Muscle of back (tissue), 11 donors: ENCODE results near the gene BEND6. TPM values are rescaled to one million over a fixed set of nuclear protein-coding genes. Genes with fewer than 3 reads are reported as not detected.
A peak's percentile ranks its signal among the peaks of the same experiment; 100 is the strongest.
"Not testable (repeated sequence)": the region's sequence is repeated elsewhere in the genome, so short reads cannot be mapped to it uniquely, and the experiment has no call there.

Source experiments
- DNase-seq, 3 donors: peaks; one replicate each; pipeline versions ENCODE4 v3.0.0 to v3.0.0-alpha.2; 2013
- polyA plus RNA-seq, 10 donors: library from polyadenylated mRNA; unstranded; fragments of 120-200 nt; gene quantifications; one replicate each; pipeline ENCODE4 v1.2.1, GENCODE V29; 2013; ENCODE audit not compliant: insufficient read length in 10 of 10

Gene BEND6
- polyA plus RNA-seq, 10 donors: 0.43 to 1.8 (median 0.64) TPM

DNA sequence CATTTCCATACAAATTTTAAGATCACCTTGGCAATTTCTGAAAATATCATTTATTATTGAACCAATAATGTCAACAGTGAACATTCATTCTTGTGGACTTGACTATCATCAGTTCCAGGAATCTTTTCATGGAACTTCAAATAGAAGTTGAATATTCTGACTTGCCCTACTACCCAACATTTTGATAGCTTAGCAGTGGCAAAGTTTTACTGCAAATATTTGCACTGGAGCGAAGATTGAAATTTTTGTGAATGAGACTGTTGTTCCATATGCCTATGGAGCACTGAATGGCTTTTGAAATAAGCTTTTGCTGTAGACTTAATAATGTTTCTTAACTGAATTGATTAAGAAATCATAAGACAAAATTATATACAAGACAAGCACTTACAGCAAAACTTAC lies 23.6 kb downstream of the BEND6 start:
- DNase-seq: no peak

- DNase-seq: no peak
Measured at GRCh38 chr6:56984361-56984760, 29.5 kb downstream of the BEND6 start.

GRCh38 chr6:56984884-56985283 lies 30.0 kb downstream of the BEND6 start:
- no peak for DNase-seq

DNA sequence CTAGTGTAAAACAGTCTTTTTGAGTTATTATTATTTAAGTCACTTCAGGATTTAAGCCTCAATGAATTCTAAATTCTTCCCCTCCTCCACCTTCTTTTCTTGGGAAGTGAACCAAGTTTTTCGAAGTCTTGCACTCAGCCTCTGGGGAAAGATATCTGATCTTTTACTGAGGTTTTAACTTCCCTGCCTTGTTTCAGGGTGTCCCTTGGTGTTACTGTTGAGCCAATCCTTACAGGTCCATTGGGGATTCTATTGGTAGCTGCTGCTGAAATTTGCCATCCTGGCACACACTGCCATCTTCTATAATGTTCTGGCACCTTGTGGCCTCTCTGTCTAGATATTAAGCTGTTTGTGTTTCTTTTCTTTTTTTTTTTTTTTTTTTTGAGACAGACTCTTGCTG lies 31.7 kb downstream of the BEND6 start:
- no peak for DNase-seq

GRCh38 chr6:56988145-56988544 lies 33.2 kb downstream of the BEND6 start:
- DNase-seq: no peak

- no peak for DNase-seq
Measured at GRCh38 chr6:56992036-56992435, 37.1 kb downstream of the BEND6 start.

DNA sequence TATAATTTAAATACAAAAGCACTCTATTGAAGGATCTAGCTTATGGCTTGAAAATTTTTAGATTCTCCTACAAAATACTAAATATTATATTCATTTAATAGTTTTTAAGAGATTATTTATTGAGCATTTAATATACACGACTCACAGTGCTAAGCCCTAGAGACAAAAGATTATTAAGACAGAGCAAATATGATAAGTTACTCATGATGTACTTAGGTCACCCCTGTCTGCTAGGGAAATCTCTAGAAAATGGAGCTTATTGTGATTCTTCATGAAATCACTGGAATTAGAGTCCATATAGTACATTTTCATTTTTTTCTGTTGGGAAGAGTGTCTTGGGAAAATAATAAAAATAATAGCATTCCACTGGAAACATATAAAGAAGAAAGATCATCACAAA lies 37.8 kb downstream of the BEND6 start:
- no peak for DNase-seq

DNA sequence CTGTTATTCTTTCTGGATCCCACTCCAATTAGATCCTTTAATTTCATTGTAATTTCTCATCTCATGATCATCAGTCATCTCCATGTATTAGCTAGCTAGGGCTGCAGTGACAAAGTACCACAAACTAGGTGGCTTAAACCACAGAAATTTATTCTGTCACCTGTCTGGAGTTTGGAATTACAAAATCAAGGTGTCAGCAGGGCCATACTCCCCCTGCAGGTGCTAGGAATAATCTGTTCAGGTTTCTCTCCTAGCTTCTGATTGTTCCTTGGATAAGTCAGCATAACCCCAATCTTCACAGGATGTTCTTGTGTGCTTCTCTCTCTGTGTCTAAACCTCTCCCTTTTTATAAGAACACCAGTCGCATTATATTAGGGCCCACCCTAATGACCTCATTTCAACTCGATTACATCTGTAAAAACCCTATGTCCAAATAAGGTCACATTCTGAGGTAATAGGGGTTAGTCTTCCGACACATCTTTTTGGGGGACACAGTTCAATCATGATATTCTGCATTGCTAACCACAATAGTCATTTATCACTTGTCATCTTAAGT lies 40.5 kb downstream of the BEND6 start:
- no peak for DNase-seq

DNA sequence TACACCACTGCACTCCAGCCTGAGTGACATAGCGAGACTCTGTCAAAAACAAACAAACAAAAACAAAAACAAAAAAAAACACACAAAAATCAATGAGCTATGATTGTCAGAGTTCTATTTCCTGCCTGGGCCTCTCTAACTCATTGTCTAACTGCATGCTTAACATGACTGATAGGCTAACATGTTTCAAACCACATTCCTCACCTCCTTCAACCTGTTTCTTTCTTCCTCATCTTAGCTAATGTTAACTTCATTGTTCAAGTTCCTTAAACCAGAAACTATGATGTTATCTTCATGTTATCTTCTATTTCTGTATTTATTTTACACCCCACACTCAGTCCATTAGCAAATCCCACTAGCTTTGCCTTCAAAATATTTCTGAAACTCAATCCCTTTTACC lies 41.5 kb downstream of the BEND6 start:
- DNase-seq: no peak

DNA sequence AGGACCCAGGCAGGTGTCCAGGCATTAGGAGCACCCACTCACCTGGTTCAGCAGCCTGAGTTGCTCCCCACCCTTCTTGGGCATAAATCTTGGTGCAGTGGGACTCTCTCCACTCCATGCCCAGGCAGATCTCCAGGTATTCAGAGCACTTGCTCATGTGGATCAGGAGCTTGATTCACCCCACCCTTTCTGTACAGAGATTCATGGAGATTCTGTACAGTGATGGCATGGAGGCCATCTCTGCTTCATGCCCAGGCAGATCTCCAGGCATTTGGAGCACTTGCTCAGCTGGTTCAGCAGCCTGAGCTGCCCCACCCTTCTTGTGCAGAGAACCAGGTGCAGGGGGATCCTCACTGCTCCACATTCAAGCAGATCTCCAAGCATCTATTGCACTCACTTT lies 44.1 kb downstream of the BEND6 start:
- no peak for DNase-seq

- DNase-seq: not testable (repeated sequence)
Measured at GRCh38 chr6:56999748-57000147, 44.8 kb downstream of the BEND6 start.

- DNase-seq: no peak
Measured at GRCh38 chr6:57002197-57002596, 47.3 kb downstream of the BEND6 start.

- no peak for DNase-seq
Measured at GRCh38 chr6:57004292-57004691, 49.4 kb downstream of the BEND6 start.

GRCh38 chr6:57006101-57006500 lies 51.2 kb downstream of the BEND6 start:
- DNase-seq: no peak

DNA sequence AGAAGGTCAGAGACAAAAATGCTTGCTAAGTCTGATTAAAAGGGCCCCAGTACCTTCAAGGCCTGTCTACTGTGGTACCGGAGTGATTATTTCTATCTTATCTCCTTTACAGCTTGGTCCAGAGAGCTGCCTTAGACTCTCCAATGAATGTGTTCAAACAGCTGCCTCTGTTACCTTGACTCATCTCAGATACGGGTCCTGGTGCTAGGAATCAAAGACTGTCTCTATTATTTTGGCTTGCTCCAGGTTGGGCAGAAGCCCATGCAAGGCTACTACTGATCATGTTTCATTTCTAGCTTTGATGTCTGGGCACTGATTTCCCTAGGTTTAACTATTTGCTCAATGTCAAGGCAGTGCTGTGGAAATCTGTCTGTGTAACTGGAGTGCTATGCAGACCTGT lies 53.2 kb downstream of the BEND6 start:
- DNase-seq: not testable (repeated sequence)

DNA sequence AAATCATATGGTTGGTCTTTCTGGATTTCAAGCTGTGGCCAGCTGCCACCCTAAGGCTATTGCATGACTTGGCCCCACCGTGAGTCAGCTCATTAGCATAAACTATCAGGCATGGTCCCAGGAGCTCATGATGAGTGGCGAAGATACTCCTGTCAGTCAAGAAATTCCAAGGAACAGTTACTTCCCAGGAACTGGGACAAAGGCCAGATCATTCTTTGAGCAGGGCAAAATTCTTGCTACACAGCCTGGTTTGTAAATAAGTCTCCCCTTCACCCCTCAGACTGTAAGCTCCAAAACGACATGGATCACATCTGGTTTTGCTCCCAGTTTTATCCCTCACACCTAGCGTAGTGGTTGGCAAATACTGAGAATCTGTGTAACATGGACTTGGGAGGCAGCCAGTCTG lies 58.6 kb downstream of the BEND6 start:
- peak in 1 of 3 donors; percentile 31 for DNase-seq

GRCh38 chr6:57017069-57017468 lies 62.2 kb downstream of the BEND6 start:
- no peak for DNase-seq

DNA sequence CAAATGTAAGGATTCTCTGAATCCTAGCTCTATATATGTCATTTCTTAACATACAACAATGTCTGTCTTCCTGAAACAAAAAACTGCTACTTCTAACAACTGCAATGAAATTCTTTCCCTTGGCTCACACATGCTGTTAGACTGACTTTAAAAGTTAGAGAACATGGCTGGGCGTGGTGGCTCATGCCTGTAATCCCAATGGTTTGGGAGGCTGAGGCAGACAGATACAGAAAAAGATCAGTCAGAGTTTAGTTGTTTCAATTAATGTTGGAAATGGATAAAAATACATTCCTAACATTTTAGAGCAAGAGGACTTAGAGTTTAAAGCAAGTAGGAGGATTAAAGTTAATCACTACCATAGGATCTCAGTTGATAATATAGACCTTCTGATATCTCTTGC lies 62.9 kb downstream of the BEND6 start:
- no peak for DNase-seq

DNA sequence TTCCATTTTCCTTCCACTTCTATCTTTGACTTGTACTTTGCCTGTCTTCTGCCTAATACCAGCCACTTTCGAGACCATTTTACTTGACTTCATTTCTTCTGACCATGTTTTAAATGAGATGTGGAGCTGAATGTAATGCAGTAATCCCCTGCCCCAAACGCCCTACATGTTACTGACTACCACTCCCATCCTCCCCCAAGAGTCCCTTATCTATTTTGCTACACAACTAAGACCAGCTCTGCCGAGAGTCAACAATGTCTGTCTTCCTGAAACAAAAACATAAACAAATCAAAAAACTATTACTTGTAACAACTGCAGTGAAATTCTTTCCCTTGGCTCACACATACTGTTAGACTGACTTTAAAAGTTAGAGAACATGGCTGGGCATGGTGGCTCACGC lies 64.5 kb downstream of the BEND6 start:
- no peak for DNase-seq

DNA sequence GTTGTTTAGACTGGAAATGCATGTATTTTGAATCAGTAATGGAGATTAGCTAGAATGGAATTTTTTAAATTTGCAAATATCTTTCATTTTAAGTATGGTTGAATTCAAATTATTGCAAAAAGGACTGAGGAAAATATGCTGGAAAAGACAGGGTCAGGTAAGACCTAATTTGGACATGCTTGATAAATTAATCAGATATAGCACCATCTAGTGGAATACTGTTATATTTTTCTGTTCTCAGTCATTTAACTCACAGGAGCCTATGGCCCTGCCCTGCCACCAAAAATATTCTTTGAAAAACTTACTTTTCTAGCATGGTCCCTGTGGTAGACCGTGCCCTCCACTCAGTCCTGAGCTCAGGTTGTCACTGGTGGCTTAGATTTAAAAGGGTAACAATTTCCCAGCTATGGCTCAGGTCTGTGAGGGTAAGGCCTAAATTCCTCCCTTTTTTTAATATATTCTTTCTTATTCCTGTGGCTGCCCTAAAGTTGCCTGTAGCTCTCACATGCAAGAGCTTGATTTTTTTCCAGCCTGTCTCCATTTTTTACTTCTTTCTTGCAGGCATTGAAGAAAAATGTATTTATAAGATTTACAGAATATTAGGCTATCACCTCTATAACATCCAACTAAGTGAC lies 66.3 kb downstream of the BEND6 start:
- peak; percentile 17 to 34 (median 18) for DNase-seq

DNA sequence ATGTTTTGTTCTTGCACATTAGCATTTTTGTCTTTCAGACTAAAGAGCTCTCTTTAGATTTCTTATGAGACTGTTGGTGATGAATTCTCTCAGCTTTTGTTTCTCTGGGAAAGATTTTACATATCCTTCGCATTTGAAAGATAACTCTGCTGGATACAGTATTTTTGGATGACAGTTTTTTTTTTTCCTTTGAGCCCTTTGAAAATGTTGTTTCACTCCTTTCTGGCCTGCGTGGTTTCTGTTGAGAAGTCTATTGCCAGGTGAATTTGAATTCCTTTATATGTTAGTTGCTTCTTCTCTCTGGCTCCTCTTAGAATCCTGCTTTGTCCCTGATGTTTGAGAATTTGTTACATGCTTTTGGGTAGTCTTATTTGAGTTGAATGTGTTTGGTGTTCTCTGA lies 69.4 kb downstream of the BEND6 start:
- no peak for DNase-seq

DNA sequence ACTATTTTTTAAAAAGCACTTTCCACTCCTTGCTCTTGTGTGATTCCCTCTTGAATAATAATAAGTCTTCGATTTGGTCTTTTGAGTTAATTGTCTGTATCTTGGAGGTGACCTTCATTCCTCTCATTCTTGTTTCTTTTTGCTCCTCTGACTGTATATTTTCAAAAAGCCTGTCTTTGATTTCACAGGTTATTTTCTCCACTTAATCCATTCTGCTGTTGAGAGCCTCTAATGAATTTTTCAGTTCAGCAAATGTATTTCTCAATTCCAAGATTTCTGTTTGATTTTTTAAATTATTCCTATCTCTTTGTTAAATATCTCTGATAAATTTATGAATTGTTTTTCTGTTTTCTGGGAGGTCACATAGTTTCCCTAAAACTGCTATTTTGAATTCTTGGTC lies 69.9 kb downstream of the BEND6 start:
- DNase-seq: no peak

GRCh38 chr6:57026001-57026400 lies 71.1 kb downstream of the BEND6 start:
- DNase-seq: no peak

GRCh38 chr6:57027301-57027700 lies 72.4 kb downstream of the BEND6 start:
- DNase-seq: no peak
